ENCODE results near the gene KIF1C.
"Not testable (repeated sequence)": the region's sequence is repeated elsewhere in the genome, so short reads cannot be mapped to it uniquely, and the experiment has no call there.

KIF1C gene

GRCh38 chr17:5002121-5002788 is 4.5 kb downstream of the KIF1C start:
- no peak for DNase-seq

DNA sequence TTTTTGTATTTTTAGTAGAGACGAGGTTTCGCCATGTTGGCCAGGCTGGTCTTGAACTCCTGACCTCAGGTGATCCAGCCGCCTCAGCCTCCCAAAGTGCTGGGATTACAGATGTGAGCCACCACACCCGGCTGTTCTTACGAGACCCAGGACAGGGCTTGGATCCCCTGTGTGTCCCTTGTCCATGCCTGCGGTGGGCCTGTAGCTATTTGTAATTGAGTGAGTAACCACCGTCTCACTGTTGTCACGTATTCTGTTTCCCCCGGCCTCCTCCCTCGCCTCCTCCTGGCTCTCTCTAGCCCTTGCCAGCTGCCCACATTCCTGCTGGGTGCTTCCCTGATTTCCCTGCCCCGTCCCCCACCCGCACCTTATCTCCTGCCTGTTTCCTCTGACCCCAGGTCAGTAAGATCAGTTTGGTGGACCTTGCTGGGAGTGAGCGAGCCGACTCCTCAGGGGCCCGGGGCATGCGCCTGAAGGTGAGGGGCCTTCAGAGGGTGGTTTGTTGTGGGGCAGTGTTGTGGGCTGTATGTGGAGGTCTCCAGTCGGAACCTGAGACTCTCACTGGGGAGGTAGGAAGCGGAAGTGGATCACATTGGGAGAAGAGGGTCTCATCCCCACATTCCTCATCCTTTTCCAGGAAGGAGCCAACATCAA is 5.6 kb downstream of the KIF1C start:
- no peak for DNase-seq

GRCh38 chr17:5011928-5012327 is 14.2 kb downstream of the KIF1C start:
- DNase-seq, result no peak

DNA sequence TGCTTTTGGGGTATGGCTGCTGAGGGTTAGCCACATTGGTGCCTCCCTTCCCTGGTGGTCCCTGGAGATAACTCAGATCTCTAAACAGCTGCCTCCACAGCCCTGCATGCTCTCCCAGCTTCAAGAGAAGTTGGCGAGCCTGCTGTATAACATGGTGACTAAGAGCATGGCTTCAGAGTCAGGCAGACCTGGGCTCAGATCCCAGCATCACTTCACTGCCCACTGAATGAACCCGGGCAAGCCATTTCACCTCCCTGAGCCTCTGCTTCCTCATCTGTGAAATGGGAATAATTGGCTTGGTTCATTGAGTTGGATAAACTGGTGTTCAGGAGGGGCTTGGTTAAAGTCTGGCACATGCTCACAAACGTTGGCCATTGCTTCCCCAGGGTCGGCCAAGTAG is 16.6 kb downstream of the KIF1C start:
- no peak for DNase-seq

DNA sequence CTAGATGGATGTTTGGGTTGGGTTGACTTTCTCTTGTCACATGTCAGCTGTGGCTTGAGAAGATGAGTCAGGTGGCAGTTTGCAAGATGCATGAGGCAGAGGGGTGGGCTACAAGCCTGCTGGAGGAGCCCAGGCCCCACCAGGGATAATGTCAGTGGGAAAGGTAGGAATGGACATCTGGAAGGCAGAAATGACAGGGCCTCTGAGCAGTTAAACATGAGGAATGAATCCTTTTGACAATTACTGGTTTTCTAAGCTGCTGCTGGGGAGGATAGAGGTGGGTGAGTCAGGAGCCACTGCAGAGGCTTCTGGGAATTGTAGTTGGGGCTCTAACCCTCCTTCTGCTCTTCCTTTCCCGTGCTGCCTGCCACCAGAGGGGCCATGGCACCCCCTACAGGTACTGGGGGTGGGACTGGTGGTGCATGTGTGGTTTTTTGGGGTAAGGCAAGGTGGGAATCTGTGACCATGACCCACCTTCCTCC is 21.8 kb downstream of the KIF1C start:
- DNase-seq, result no peak

DNA sequence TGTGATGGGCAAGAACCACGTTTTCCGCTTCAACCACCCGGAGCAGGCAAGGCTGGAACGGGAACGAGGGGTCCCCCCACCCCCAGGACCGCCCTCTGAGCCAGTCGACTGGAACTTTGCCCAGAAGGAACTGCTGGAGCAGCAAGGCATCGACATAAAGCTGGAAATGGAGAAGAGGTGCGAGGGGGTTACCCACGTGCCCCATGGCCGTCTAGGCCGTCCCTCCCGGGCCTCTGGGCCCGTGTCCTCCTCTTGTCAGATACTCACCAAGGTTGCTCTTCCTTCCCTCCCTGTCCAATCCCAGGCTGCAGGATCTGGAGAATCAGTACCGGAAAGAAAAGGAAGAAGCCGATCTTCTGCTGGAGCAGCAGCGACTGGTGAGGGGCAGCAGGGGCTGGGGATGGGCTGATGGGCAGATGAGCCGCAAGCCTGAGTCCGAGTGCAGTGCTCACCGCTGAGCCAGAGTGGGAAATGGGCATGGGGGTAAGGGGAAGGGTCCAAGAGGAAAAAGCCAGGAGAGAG is 22.8 kb downstream of the KIF1C start:
- DNase-seq, result no peak

GRCh38 chr17:5022171-5022711 is 24.5 kb downstream of the KIF1C start:
- no peak for DNase-seq

GRCh38 chr17:5023588-5024147 is 25.9 kb downstream of the KIF1C start:
- no peak for DNase-seq

- no peak for DNase-seq
Measured at GRCh38 chr17:5024604-5025003, 26.9 kb downstream of the KIF1C start.

DNA sequence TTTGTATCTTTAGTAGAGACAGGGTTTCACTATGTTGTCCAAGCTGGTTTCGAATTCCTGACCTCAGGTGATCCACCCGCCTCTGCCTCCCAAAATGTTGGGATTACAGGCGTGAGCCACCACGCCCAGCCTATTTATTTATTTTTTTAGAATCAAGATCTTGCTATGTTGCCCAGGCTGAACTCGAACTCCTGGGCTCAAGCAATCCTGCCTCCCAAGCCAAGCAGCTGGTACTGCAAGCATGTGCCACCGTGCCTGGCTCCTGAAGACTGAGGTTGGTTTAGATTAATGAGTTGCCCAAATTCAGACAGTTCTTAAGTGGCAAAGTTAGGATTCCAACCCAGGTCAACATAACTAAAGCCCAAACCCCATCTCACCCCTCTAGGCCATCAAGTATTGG is 29.5 kb downstream of the KIF1C start:
- no peak for DNase-seq

- no peak for DNase-seq
Measured at GRCh38 chr17:5027916-5028315, 30.2 kb downstream of the KIF1C start.

DNA sequence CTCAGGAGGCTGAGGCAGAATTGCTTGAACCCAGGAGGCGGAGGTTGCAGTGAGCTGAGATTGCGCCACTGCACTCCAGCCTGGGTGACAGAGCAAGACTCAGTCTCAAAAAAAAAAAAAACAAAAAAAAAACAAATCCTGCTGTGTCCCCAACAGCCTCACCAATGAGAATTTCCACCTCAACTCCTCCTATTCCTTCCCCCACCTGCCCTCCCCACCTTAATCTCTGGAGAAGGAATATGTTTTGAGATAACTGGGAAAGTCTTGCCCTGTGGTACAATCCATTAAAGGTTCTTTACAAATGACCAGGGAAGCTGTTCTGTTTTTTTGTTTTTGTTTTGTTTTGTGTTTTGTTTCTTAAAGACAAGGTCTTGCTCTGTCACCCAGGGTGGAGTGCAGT is 32.4 kb downstream of the KIF1C start:
- DNase-seq, result not testable (repeated sequence)

- peak; percentile 17 to 40 for DNase-seq
Measured at GRCh38 chr17:5031365-5032082, 33.8 kb downstream of the KIF1C start.

- no peak for DNase-seq
Measured at GRCh38 chr17:5032865-5033264, 35.1 kb downstream of the KIF1C start.

- no peak for DNase-seq
Measured at GRCh38 chr17:5033352-5034015, 35.7 kb downstream of the KIF1C start.

- DNase-seq, result no peak
Measured at GRCh38 chr17:5034063-5034462, 36.3 kb downstream of the KIF1C start.

DNA sequence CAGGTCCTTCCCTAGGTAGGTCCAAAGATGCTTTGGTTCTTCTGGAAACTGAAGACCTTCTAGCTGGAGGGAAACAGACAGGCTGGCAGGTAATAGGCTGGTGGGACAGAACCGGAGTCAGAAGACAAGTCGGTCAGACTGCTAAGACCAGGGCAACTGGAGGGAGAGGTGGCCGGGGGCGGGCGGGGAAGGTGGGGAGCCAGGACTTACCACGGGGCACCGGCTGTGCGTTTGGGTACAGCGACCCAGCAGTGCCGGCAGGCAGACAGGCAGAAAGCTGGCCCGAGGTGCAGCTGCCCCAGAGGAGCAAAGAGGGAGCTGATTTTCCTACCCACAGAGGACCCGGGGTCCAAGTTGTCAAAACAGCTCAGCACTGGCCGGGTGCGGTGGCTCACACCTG is 36.9 kb downstream of the KIF1C start:
- no peak for DNase-seq

GRCh38 chr17:5035315-5035714 is 37.6 kb downstream of the KIF1C start, which contains the start of gene SLC52A1:
Gene SLC52A1, minus strand, starts transcription at chr17:5035426. Its CDS starts 820 bp downstream, at chr17:5034606.
- DNase-seq, result no peak

DNA sequence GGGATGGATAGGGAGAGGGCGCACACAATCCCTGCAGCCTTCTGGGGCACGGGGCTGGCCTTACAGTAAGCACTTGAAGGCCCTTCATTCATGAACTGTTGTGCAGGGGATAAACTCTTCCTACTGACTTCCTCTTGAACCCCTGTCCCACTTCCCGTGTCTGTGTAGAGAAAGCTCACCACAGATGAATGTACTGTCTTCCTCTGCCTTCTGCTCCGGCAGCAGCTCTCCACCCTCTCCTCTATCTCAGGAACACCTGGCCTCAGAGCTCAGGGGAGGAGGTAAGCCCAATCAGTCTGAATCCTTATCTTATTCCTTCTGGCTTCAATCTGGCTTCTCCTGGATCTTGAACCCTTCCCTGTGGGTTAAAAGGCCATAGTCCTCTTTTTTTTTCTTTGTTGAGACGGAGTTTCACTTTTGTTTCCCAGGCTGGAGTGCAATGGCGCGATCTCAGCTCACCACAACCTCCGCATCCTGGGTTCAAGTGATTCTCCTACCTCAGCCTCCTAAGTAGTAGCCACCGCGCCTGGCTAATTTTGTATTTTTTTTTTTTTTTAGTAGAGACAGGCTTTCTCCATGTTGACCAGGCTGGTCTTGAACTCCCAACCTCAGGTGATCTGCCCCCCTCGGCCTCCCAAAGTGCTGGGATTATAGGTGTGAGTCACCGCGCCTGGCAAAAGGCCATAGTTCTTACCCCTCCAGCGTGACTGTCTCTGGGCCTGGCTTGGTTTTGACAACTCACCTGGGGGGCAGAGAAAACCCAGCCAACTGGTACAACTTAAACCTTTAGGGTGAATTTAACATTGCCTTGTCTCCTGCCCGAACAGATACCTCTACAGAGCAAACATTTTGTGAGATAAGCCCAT is 44.6 kb downstream of the KIF1C start:
- DNase-seq, result no peak

DNA sequence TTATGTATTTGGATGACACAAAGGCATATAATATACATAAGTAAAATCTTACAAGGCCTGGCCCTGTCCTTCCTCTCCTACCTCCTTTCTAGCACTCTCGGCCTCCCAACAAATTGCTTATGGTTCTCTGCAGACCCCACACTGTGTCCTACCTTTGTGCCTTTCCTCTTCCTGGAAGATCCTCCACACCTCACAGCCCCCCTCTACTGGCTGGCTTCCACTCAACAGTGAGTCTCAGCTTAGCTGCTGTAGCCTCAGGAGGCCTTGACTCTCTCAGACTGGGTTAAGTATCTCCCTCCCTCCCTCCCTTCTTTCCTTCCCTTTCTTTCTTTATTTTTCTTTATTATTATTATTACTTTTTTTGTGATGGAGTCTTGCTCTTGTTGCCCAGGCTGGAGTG is 45.8 kb downstream of the KIF1C start:
- DNase-seq, result no peak

DNA sequence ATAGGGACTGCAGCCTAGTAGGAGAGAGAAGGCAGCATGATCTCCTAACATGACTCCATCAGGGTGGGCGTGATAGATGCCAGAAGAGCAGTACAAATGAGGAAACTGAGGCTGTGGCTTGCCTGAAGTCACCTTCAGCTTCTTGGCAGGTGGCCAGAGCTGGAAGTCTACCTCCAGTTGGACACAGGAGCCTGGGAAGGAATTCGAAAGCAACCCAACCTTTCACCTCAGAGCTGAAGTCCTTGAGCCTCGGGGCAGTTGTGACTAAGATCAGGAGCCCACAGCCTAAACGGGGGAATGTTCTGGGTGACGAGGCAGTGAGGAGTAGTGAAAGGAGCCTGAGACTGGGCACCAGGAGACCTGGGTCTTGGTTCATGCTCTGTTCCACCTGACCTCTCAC is 46.9 kb downstream of the KIF1C start:
- no peak for DNase-seq

GRCh38 chr17:5045496-5045895 is 47.7 kb downstream of the KIF1C start:
- no peak for DNase-seq
